Smooth muscle cell (in vitro differentiated cells): ENCODE data around the gene UBR7. TPM values are rescaled to one million over a fixed set of nuclear protein-coding genes. Genes with fewer than 3 reads are reported as not detected.

Experiments
- DNase-seq: peaks from one replicate; lab custom pipeline; 2025; ENCODE audit not compliant: unreplicated experiment; lab: John Stamatoyannopoulos, UW
- H2AFZ ChIP-seq: fragments of 200-600 bp; sonication (generic); 2 replicates; pipeline ENCODE4 v1.6.0; 2016; ENCODE audit warnings: antibody characterized with exemption, low read depth, mild to moderate bottlenecking
- H3F3A ChIP-seq: fragments of 200-600 bp; sonication (generic); 2 replicates; pipeline ENCODE4 v1.6.0; 2017; ENCODE audit warnings: antibody characterized with exemption, low read depth
- H3K27ac ChIP-seq: fragments of 200-600 bp; sonication (generic); 2 replicates; pipeline ENCODE4 v1.5.1; 2016; ENCODE audit warnings: low read depth, mild to moderate bottlenecking
- H3K27me3 ChIP-seq: fragments of 200-600 bp; sonication (generic); 2 replicates; pipeline ENCODE4 v1.6.1; 2016; ENCODE audit warnings: low read depth, mild to moderate bottlenecking
- H3K36me3 ChIP-seq: fragments of 200-600 bp; sonication (generic); 2 replicates; pipeline ENCODE4 v1.5.1; 2016; ENCODE audit warnings: low read depth
- H3K4me1 ChIP-seq: fragments of 200-600 bp; sonication (generic); 2 replicates; pipeline ENCODE4 v1.5.1; 2016; ENCODE audit warnings: low read depth
- H3K4me2 ChIP-seq: fragments of 200-600 bp; sonication (generic); 2 replicates; pipeline ENCODE4 v1.6.0; 2016; ENCODE audit warnings: mild to moderate bottlenecking
- H3K4me3 ChIP-seq: fragments of 200-600 bp; sonication (generic); 2 replicates; pipeline ENCODE4 v1.5.1; 2016; ENCODE audit warnings: mild to moderate bottlenecking
- H3K79me2 ChIP-seq: fragments of 200-600 bp; sonication (generic); 2 replicates; pipeline ENCODE4 v1.6.0; 2016; ENCODE audit warnings: low read depth, mild to moderate bottlenecking
- H3K9ac ChIP-seq: fragments of 200-600 bp; sonication (generic); 2 replicates; pipeline ENCODE4 v1.6.0; 2016; ENCODE audit warnings: low read depth
- H3K9me3 ChIP-seq: fragments of 200-600 bp; sonication (generic); replicated peaks from 2 replicates; pipeline ENCODE4 v1.5.1; 2016; ENCODE audit warnings: low read depth
- H4K20me1 ChIP-seq: fragments of 200-600 bp; sonication (generic); 2 replicates; pipeline ENCODE4 v1.6.0; 2016; ENCODE audit warnings: low read depth
- CTCF ChIP-seq: fragments of 200-600 bp; sonication (generic); IDR thresholded peaks from 2 replicates; pipeline ENCODE4 v1.5.1; 2017; ENCODE audit warnings: borderline replicate concordance, mild to moderate bottlenecking, antibody characterized with exemption; ENCODE audit not compliant: insufficient read depth, poor library complexity, severe bottlenecking
- WGBS: methylation state at CpG from one replicate; pipeline ENCODE4 v1.1.7; 2016; ENCODE audit warnings: low lambda C conversion rate; 5-methylcytosine and 5-hydroxymethylcytosine counted together
- polyA plus RNA-seq: library from polyadenylated mRNA; unstranded; fragments of >200 nt; fragmentation: Nextera tagmentation; extraction: Ambion mirVana; gene quantifications from 2 replicates; pipeline ENCODE4 v1.2.1, GENCODE V29; 2016
- total RNA-seq: library from RNA; depleted of rRNA; stranded (reverse); fragments of >200 nt; gene quantifications from 2 replicates; pipeline ENCODE4 v1.2.3, GENCODE V29; 2014

UBR7 gene
- total and polyA plus RNA-seq, 2 experiments from 2014 or later, result 8.0 to 12.8 TPM

DNA sequence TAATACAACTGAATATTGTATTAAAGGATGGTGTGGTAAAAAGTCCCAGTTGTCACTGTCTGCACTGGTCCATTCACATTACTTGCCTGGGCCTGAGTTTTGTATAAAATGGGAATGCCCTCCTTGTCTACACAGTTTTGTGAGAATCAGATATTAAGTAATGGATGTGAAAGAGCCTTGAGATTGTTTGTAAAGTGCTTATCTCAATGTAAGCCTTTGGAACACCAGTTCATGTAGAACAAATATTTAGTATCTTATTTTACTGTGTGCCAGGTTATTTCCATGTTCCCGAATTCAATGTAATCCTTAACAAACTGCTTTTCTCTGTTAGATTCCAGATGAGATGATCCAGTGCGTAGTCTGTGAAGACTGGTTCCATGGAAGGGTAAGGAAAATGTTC, 7.5 kb downstream of the UBR7 start:
- H3K79me2 ChIP-seq, result no peaks in the 10 kb centered on the region
- 96% methylated on average over 2 of the region's 2 CpGs for WGBS
- H4K20me1 ChIP-seq, result no peaks in the 10 kb centered on the region
- no peak overlapping the region for H3K4me2 ChIP-seq
- H3K27ac ChIP-seq, result no peak overlapping the region
- no peaks in the 10 kb centered on the region for H3K9me3 ChIP-seq
- no peaks in the 10 kb centered on the region for H3K4me1 ChIP-seq
- no peak for DNase-seq
- H3K4me3 ChIP-seq, result no peak overlapping the region
- no peak overlapping the region for H2AFZ ChIP-seq
- no peaks in the 10 kb centered on the region for H3F3A ChIP-seq
- H3K27me3 ChIP-seq, result no peaks in the 10 kb centered on the region
- no peaks in the 10 kb centered on the region for H3K36me3 ChIP-seq
- TF ChIP-seq CTCF, result no peak
- H3K9ac ChIP-seq, result no peak overlapping the region

DNA sequence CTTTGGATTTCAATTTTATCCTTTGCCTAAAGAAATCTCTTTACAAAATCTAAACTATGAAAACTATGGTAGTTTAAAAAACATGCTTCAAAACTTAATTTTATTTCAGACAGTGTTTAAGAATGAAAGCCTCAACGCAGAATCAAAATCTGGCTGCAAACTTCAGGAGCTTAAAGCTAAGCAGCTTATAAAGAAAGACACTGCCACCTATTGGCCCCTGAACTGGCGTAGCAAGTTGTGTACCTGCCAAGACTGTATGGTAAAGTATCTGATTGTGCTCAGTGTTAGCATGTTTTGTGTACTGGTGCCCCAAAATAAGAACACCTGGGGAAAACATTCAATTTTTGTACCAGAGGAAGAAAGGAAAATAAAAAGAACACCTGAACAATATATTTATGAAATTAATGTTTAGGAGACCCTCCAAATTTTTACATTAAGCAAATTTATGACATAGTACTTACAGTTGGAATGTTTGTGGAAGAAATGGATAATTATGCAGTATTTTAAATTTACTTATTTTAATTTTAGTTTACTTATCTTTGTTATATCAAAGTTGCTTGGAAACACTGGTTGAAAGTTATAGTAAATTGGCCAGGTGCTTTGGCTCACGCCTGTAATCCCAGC, 12.2 kb downstream of the UBR7 start:
- no peaks in the 10 kb centered on the region for H3F3A ChIP-seq
- H3K36me3 ChIP-seq, result peaks cover 3% of the 10 kb centered on the region
- H3K79me2 ChIP-seq, result no peaks in the 10 kb centered on the region
- H3K4me3 ChIP-seq, result no peak overlapping the region
- peak; percentile 36 for TF ChIP-seq CTCF
- no peak overlapping the region for H2AFZ ChIP-seq
- H3K9me3 ChIP-seq, result no peaks in the 10 kb centered on the region
- WGBS, result 94% methylated on average over 3 of the region's 3 CpGs
- no peaks in the 10 kb centered on the region for H4K20me1 ChIP-seq
- no peak overlapping the region for H3K27ac ChIP-seq
- no peak for DNase-seq
- no peak overlapping the region for H3K9ac ChIP-seq
- no peaks in the 10 kb centered on the region for H3K4me1 ChIP-seq
- H3K4me2 ChIP-seq, result no peak overlapping the region
- H3K27me3 ChIP-seq, result no peaks in the 10 kb centered on the region

GRCh38 chr14:93220509-93220908, 13.5 kb downstream of the UBR7 start:
- Histone ChIP-seq H3K9me3 (no peaks in the 10 kb centered on the region), H3K4me3 (no peak overlapping the region), H3K4me1 (no peaks in the 10 kb centered on the region), H3K27ac (no peak overlapping the region), H3K27me3 (no peaks in the 10 kb centered on the region), H3K79me2 (no peaks in the 10 kb centered on the region), H3K4me2 (no peak overlapping the region), H3K9ac (no peak overlapping the region), H4K20me1 (no peaks in the 10 kb centered on the region), H3F3A (no peaks in the 10 kb centered on the region), H3K36me3 (peaks cover 3% of the 10 kb centered on the region), H2AFZ (no peak overlapping the region)
- TF ChIP-seq CTCF, result no peak
- no peak for DNase-seq

- H3F3A ChIP-seq, result no peaks in the 10 kb centered on the region
- no peak overlapping the region for H3K4me2 ChIP-seq
- TF ChIP-seq CTCF, result no peak
- no peaks in the 10 kb centered on the region for H3K9me3 ChIP-seq
- no peaks in the 10 kb centered on the region for H3K4me1 ChIP-seq
- H4K20me1 ChIP-seq, result no peaks in the 10 kb centered on the region
- H3K36me3 ChIP-seq, result peaks cover 3% of the 10 kb centered on the region
- 97% methylated on average over 27 of the region's 27 CpGs for WGBS
- no peak overlapping the region for H3K27ac ChIP-seq
- H2AFZ ChIP-seq, result no peak overlapping the region
- no peaks in the 10 kb centered on the region for H3K79me2 ChIP-seq
- DNase-seq, result no peak
- no peak overlapping the region for H3K4me3 ChIP-seq
- H3K9ac ChIP-seq, result no peak overlapping the region
- no peaks in the 10 kb centered on the region for H3K27me3 ChIP-seq
Observed at GRCh38 chr14:93223565-93223964, 16.5 kb downstream of the UBR7 start.
